OCI-LY1 (cell line): ENCODE measurements around the gene EFCAB7.

Experiments used
- CTCF ChIP-seq: fragments of 200-600 bp; sonication (generic), shearing (Covaris generic); IDR thresholded peaks from 2 replicates; pipeline ENCODE4 v1.5.1; 2017; ENCODE audit warnings: mild to moderate bottlenecking, antibody characterized with exemption, low read length, moderate library complexity, mixed read lengths
- EZH2 ChIP-seq: fragments of 200-600 bp; sonication (generic), shearing (Covaris generic); IDR thresholded peaks from 2 replicates; pipeline ENCODE4 v1.8.0; 2017; ENCODE audit warnings: borderline replicate concordance, mixed run types, mild to moderate bottlenecking, antibody characterized with exemption, low read length, moderate library complexity, mixed read lengths

GRCh38 chr1:63611231-63611630 is 87.9 kb downstream of the EFCAB7 start:
- TF ChIP-seq CTCF (no peak), EZH2 (no peak)
